SH-SY5Y (cell line): Measurements from ENCODE around the gene CCDC148.

Source experiments
- GATA2 ChIP-seq: IDR thresholded peaks from 2 replicates; pipeline ENCODE4 v1.6.1; 2011; ENCODE audit warnings: mild to moderate bottlenecking, low read depth, low read length
- GATA3 ChIP-seq: IDR thresholded peaks from 2 replicates; pipeline ENCODE4 v1.6.1; 2011; ENCODE audit warnings: low read depth, mild to moderate bottlenecking, low read length, moderate library complexity

- TF ChIP-seq GATA3, result no peak
- no peak for TF ChIP-seq GATA2
These were observed 314.4 kb downstream of the CCDC148 start for GRCh38 chr2:158142165-158142564.
